Mucosa of descending colon (tissue), 3 donors: ENCODE results near the gene IP6K3. TPM values are rescaled to one million over a fixed set of nuclear protein-coding genes. Genes with fewer than 3 reads are reported as not detected.

Experiments used
- ATAC-seq: fragments of 200-7000 bp; cut with Tn5 transposase; one replicate; pipeline ENCODE4 v1.9.1; 2020; ENCODE audit warnings: mild to moderate bottlenecking, moderate library complexity
- DNase-seq, 3 donors: peaks; one replicate each; pipeline ENCODE4 v3.0.0-alpha.2; 2020
- H3K36me3 ChIP-seq: fragments of 200-600 bp; one replicate; pipeline ENCODE4 v1.8.0; 2021; ENCODE audit warnings: low read depth, mild to moderate bottlenecking
- H3K4me1 ChIP-seq: fragments of 200-600 bp; one replicate; pipeline ENCODE4 v1.8.0; 2021; ENCODE audit warnings: low read depth, mild to moderate bottlenecking
- H3K4me3 ChIP-seq: fragments of 200-600 bp; one replicate; pipeline ENCODE4 v1.8.0; 2021; ENCODE audit warnings: mild to moderate bottlenecking
- H3K9me3 ChIP-seq: fragments of 200-600 bp; one replicate; pipeline ENCODE4 v1.8.0; 2021; ENCODE audit warnings: mild to moderate bottlenecking
- intact Hi-C, 2 donors: fragments of 100-400 bp; cut with DNase I in 1 of 2; cut with micrococcal nuclease in 1 of 2; formaldehyde crosslinking; loops; one replicate each; pipeline versions ENCODE4 v1.11.0 to v1.11.1; 2022; cut with DNase I, micrococcal nuclease
- total RNA-seq, 3 donors: library from RNA; stranded (reverse); fragmentation: NEBNext Ultra II Directional in 2 of 3; extraction: Animal tissue kit (Norgen Biotek cat#: 25700) in 2 of 3; gene quantifications; one replicate each; pipeline versions ENCODE4 v1.2.1 to v1.2.4, GENCODE V29; 2021 to 2023
- TF ChIP-seq, protein P1 (sequence below): fragments of 200-600 bp; IDR thresholded peaks from one replicate; pipeline ENCODE4 v1.8.0; 2022; ENCODE audit warnings: antibody characterized with exemption, mild to moderate bottlenecking
- donor health status: DM: no; HTN: no; CAD: no; lungs with moderate emphysema.
- donor health status: DM: no; HTN: no; CAD: no.
- donor health status: DM: no; HTN: yes; CAD: no.

The IP6K3 gene
- total RNA-seq, 3 donors from 2014 or later = 0.67 to 6.8 (median 0.96) TPM

DNA sequence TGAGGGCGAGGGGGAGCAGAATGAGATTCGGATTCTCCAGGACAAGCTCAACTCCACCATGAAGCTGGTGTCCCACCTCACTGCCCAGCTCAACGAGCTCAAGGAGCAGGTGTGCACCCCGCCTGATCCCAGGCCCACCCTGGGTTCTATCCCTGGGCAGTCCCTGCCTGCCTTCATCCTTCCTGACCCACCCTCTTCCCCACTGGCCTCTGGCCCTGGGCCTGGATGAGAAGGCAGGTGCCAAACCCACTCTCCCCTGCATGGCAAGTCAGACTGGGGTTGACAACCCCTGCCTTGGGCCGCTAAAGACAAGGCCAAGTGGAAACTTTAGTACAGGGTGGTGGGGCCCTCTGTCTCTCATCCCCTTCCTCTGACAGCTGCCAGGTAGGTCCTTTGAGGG lies 51.7 kb downstream of the IP6K3 start:
- no peaks in the 10 kb centered on the region for H3K9me3 ChIP-seq
- peaks cover 7% of the 10 kb centered on the region for H3K36me3 ChIP-seq
- no peak for ATAC-seq
- DNase-seq = no peak
- intact Hi-C loops = no loop called here
- TF ChIP-seq, protein P1, sequence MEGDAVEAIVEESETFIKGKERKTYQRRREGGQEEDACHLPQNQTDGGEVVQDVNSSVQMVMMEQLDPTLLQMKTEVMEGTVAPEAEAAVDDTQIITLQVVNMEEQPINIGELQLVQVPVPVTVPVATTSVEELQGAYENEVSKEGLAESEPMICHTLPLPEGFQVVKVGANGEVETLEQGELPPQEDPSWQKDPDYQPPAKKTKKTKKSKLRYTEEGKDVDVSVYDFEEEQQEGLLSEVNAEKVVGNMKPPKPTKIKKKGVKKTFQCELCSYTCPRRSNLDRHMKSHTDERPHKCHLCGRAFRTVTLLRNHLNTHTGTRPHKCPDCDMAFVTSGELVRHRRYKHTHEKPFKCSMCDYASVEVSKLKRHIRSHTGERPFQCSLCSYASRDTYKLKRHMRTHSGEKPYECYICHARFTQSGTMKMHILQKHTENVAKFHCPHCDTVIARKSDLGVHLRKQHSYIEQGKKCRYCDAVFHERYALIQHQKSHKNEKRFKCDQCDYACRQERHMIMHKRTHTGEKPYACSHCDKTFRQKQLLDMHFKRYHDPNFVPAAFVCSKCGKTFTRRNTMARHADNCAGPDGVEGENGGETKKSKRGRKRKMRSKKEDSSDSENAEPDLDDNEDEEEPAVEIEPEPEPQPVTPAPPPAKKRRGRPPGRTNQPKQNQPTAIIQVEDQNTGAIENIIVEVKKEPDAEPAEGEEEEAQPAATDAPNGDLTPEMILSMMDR = no peak
- no peak overlapping the region for H3K4me3 ChIP-seq
- H3K4me1 ChIP-seq = peaks cover 2% of the 10 kb centered on the region

- H3K4me3 ChIP-seq = no peak overlapping the region
- TF ChIP-seq, protein P1 = no peak
- ATAC-seq (peak; percentile 14), DNase-seq (no peak)
- H3K4me1 ChIP-seq = peaks cover 2% of the 10 kb centered on the region
- H3K36me3 ChIP-seq = peaks cover 7% of the 10 kb centered on the region
- no peaks in the 10 kb centered on the region for H3K9me3 ChIP-seq
- intact Hi-C loops = no loop called here
These were observed 52.2 kb downstream of the IP6K3 start for GRCh38 chr6:33694401-33694931.

- ATAC-seq (no peak), DNase-seq (no peak)
- Histone ChIP-seq H3K4me3 (no peak overlapping the region), H3K9me3 (no peaks in the 10 kb centered on the region), H3K4me1 (peaks cover 2% of the 10 kb centered on the region), H3K36me3 (peaks cover 7% of the 10 kb centered on the region)
- intact Hi-C loops = no loop called here
- TF ChIP-seq, protein P1 = no peak
These were observed 53.3 kb downstream of the IP6K3 start for GRCh38 chr6:33693186-33694105.

- H3K9me3 ChIP-seq = no peaks in the 10 kb centered on the region
- no peak overlapping the region for H3K4me3 ChIP-seq
- peaks cover 2% of the 10 kb centered on the region for H3K4me1 ChIP-seq
- peaks cover 7% of the 10 kb centered on the region for H3K36me3 ChIP-seq
- TF ChIP-seq, protein P1 = no peak
- intact Hi-C loops = no loop called here
- ATAC-seq (peak; percentile 55), DNase-seq (peak; percentile 49 to 84 (median 61))
These were observed 53.9 kb downstream of the IP6K3 start for GRCh38 chr6:33692760-33693158.

DNA sequence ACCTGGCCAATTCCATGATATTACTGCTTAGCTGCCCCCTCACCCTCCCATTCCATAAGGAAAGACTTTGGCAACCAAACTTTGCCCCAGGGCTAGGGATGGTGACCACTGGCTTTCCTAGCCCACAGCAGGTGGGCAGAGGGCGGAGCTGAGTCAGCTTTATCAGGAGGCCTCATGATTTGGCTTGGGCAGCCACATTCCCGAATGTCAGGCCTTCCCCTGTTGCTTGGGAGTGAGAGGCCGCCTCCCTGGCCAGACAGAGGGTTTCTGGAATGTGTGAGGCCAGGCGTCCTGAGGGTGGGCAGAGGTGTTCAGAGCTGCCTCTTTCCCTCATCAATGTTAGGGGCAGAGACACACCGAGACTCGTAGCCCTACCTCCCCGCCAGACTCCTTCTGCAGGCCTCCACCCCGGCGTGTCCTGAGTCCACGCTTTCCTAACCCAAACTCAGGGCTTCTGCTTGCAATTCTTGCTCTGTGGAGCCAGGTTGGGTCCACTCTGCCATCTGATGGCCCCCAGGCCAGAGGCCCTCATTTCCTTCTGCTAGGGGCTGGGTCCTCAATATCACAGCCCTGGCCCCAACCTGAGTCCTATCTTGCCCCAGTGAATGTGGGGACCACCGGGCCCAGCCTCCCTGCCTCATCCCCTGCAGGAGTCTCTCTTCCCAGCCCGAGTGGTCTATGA lies 54.5 kb downstream of the IP6K3 start:
- Histone ChIP-seq H3K4me3 (no peak overlapping the region), H3K4me1 (peaks cover 2% of the 10 kb centered on the region), H3K36me3 (peaks cover 7% of the 10 kb centered on the region), H3K9me3 (no peaks in the 10 kb centered on the region)
- TF ChIP-seq, protein P1 = no peak
- ATAC-seq = no peak
- intact Hi-C loops = no loop called here
- no peak for DNase-seq
